Stimulated activated CD4-positive, alpha-beta T cell treated with anti-CD3 and anti-CD28 coated beads, Interleukin-1b, Interleukin-23, amount 100 ng/mL, for 24 hours (primary cell): ENCODE measurements around the gene NOLC1.
"Not testable (repeated sequence)": the region's sequence is repeated elsewhere in the genome, so short reads cannot be mapped to it uniquely, and the experiment has no call there.

Experiments used
- DNase-seq, 4 experiments: peaks; one replicate each; pipeline ENCODE4 v3.0.0-alpha.2; 2020; ENCODE audit warnings: low read depth in 4 of 4, low spot score in 1 of 4

Gene NOLC1

DNA sequence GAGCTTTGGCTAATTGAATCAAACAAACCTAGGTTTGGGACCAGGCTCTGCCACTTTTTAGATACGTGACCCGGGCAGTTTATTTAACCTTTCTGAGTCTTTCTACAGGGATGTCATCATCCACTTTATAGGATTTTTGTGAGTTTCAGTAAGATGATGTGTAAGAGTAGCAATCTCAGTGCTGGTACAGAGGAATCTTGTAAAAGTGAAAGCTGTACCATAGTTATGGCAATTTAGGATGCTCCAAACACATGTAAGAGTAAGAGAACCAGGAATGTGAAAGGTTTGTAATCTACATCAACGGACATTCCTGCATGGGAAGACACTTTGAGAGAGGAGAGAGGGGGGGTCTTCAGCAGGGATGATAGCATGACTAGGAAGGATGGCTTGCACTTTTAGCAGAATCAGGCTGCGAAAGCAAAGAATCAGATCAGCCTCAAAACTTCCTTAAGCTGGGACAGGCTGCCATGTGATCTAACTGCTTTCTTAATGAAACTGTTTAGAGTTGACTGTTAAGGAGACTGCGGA is 968 bp downstream of the NOLC1 start:
- no peak for DNase-seq

DNA sequence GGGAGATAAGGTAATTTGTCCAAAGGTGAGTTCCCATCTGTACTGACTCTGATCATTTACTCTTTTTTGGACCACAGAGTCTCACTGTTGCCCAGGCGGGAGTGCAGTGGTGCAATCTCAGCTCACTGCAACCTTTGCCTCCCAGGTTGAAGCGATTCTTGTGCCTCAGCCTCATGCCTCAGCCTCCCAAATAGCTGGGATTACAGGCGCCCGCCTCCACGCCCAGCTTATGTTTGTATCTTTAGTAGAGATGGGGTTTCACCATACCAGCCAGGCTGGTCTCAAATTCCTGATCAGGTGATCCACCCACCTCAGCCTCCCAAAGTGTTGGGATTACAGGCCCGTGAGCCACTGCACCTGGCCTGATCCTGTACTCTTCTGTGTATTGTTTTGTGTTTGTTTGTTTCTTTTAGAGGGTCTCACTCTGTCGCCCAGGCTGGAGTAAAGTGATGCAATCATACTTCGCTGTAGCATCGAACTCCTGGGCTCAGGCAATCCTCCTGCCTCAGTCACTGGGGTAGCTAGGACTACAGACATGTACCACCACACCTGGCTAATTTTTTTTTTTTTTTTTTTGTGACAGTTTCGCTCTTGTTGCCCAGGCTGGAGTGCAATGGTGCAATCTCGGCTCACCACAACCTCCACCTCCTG is 2.4 kb downstream of the NOLC1 start:
- no peak for DNase-seq

DNA sequence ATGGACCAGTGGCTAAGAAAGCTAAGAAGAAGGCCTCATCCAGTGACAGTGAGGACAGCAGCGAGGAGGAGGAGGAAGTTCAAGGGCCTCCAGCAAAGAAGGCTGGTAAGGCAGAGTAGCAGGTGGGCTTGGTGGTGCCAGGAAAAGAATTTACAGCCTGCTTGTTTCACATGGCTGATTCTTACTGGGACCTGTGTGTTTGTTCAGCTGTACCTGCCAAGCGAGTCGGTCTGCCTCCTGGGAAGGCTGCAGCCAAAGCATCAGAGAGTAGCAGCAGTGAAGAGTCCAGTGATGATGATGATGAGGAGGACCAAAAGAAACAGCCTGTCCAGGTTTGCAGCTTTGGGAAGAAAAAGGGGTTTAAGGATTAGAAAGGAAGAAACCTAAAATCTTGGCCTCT is 5.0 kb downstream of the NOLC1 start:
- DNase-seq = no peak

DNA sequence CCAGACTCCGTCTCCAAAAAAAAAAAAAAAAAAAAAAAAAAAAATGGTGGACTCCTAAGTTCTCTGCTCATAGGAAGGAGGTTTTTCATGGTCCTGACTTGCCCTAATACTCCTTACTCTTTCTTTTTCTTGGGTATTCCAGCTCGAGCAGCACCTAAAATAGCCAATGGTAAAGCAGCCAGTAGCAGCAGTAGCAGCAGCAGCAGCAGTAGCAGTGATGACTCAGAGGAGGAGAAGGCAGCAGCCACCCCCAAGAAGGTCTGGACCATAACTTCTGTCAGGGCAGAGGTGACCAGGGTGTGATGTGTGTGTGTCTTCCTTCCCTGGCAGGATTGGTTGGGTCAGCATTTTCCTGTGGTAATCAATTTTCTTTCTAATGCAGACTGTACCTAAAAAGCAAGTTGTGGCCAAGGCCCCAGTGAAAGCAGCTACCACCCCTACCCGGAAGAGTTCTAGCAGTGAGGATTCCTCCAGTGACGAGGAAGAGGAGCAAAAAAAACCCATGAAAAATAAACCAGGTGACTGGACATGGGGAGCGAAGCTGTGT is 6.9 kb downstream of the NOLC1 start:
- DNase-seq = no peak

DNA sequence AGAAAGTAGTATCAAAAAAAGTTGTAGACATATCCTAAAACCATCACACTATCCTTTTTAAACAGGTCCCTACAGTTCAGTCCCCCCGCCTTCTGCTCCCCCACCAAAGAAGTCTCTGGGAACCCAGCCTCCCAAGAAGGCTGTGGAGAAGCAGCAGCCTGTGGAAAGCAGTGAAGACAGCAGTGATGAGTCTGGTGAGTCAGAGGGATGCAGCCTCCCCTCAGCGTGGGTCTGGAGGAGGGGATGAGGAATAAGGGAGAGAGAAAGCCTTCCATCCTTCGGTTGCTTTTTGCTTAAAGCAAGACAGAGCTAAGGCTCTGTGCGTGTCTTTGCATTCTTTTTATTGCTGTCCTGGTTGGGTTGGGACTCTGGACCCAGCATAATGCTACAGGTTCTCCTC is 7.6 kb downstream of the NOLC1 start:
- no peak for DNase-seq

DNA sequence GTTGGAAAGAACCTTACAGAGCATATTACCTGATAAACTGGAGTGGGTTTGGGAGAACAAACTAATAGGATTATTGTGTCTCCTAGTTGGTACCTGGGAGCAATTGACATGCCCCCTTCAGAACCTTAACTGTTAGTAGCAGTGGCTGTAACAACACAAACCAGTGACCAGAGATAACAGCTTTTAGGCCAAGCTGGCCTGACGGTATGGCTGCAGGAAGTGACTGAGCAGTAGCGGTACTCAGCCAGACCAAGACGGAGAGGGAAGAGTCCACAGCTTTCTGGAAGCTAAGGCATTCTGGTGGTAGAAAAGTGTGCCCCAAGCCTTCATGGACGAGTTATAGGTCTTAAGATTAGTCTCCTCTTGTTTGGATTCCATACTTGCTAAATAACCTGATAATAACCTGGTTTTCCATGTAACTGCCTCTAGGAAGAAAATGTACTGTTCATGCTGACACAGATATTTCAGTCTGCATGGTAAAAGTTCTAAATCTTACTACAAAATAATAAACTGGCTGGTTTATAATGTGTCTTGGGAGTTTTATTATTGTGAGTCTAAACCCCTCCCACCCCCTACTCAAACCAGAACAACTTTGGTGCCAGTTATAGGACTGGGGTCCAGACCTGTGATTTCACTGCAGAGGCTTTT is 11.3 kb downstream of the NOLC1 start:
- no peak for DNase-seq

DNA sequence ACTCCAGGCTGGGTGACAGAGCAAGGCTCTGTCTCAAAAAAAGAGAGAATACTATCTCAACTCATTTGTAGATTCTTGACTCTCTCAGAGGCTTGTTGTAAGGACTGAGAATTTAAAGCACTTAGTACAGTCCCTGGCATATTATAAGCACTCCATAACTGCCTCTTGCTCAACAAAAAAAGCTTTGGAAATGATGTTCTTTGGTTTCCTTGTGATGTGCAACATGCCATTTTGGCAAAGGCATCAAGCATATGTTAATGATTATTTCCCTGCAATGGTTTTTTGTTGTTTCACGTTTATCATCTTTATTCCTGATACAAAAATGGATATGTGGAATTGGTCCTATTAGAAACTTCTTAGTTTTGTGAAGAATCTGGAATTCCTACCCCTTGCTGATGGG is 15.7 kb downstream of the NOLC1 start:
- no peak for DNase-seq

DNA sequence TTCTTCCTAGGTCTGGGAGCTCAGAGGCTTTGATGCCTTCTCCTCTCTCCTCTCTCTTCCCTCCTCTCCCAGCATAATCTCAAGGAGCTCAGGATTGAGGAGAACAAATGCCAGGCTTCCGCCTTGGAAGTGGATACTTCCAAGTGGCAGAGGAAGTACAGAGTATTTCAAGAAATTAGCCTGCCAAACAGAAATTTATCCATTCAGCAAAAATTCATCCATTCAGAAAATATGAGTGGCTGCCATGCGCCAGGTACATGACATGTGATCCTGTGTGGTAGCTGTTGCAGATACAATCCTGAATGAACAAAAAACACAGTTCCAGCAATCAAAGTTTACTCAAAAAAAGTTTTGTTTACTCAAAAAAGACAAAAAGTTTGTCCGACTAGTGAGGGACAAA is 18.4 kb downstream of the NOLC1 start:
- no peak for DNase-seq

DNA sequence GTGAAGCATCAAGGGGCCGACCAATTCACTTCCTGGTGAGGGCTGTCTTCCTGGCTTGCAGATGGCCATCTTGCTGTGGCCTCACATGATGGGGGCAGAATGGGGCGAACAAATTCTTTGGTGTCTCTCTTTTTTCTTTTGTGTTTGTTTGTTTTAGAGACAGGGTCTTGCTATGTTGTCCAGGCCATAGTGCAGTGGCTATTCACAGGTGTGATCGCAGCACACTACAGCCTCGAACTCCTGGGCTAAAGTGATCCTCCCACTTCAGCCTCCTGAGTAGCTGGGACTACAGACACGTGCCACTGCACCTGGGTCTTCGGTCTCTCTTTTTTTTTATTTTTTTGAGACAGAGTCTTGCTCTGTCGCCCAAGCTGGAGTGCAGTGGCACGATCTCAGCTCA is 20.1 kb downstream of the NOLC1 start:
- DNase-seq = no peak

DNA sequence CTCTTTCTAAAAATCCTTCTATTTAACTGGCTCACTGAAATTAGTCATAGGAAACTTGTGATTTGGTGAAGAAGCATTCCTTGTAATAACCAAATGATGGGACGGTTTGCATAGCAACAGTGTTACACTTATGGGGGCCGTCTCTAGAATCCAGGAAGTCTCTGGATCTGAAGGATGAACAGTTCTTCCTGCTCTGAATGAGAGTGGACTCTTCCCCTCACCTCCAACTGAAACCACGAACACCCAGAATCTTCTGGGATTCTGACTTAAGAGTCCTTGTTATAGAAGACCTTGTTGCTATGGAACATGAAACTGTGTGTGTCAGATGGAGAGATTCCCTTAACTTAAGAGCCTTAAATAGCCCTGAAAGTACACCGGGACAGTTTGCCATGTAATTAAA is 23.2 kb downstream of the NOLC1 start:
- DNase-seq = no peak

DNA sequence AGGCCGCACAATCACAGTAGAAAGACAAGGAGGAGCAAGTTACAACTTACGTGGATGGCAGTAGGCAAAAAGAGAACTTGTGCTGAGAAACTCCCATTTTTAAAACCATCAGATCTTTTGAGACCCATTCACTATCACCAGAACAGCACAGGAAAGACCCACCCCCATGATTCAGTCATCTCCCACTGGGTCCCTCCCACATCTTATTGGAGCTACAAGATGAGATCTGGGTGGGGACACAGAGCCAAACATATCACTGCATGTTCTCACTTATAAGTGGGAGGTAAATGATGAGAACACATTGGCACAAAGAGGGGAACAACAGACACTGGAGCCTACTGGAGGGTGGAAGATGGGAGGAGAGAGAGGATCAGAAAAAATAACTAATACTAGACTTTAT is 32.4 kb downstream of the NOLC1 start:
- DNase-seq = no peak

DNA sequence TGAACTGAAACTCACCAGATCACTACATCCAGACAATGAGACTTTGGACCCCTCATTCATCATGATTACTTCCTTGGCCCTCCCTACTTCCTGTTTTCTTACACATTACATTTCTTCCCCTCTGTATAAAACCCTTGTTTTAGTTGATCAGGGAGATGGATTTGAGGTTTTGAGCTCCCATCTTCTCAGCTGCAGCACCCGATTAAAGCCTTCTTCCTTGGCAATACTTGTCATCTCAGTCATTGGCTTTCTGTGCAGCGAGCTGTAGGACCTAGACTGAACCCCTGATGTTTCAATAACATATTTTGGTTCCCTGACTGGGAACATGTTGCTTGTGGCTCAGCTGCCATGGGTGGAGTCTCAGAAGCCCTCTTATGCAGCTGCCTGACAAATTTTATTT is 33.1 kb downstream of the NOLC1 start:
- no peak for DNase-seq

DNA sequence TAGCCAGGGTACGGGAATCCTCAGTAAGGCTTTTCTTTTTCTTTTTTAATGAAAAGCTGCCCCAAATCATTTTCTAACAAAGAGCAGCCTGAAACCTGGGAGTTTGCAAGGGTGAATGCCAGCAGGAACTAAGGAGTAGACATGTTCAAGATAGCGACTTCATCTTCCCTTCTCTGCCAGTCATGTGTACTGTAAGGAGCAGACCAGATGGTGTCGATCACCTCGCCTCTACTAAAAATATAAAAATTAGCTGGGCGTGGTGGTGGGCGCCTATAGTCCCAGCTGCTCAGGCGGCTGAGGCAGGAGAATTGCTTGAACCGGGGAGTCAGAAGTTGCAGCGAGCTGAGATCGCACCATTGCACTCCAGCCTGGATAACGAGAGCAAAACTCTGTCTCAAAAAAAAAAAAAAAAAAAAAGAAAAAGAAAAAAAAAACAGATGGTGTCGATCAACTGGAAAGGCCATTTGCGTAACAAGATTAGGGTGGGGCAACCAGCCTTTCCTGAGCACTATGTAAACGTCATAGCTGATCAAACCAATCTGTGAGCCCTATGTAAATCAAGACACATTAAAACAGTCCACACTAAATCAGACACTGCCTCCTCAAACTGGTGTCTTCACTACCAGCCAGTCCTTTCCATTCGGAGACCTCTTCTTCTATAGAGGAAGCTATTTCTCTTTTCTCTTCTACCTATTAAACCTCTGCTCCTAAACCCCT is 33.8 kb downstream of the NOLC1 start:
- DNase-seq = no peak

DNA sequence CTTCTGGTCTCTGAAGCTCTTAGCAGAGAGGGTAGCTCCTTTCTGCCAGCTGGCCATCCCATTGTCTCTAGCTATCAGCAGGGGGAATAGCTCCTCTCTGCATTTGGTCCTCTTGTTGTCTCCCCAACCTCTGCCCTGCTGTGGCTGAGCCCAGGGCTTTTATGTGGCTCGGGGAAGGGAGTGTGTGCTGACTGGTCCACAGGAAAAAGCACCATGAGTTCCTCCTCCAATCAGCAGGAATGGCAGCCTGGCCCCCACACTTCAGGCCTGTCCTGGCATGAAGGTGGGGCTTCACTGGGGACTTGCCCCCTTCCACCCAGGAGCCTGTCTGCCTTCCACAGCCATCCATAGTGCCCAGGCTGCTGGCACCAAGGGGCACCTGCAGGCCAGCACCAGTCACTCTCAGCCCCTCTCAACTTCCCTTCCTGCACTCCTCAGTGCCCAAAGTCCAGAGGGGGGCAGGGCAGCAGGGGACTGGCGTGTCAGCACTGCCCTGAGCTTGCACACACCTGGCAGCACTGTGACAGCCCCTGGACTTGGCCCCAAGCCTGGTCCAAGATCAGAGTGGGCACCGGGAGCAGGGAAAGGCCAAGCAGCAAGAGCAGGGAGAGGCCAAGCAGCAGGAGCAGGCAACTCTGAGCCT is 36.2 kb downstream of the NOLC1 start:
- DNase-seq = no peak

DNA sequence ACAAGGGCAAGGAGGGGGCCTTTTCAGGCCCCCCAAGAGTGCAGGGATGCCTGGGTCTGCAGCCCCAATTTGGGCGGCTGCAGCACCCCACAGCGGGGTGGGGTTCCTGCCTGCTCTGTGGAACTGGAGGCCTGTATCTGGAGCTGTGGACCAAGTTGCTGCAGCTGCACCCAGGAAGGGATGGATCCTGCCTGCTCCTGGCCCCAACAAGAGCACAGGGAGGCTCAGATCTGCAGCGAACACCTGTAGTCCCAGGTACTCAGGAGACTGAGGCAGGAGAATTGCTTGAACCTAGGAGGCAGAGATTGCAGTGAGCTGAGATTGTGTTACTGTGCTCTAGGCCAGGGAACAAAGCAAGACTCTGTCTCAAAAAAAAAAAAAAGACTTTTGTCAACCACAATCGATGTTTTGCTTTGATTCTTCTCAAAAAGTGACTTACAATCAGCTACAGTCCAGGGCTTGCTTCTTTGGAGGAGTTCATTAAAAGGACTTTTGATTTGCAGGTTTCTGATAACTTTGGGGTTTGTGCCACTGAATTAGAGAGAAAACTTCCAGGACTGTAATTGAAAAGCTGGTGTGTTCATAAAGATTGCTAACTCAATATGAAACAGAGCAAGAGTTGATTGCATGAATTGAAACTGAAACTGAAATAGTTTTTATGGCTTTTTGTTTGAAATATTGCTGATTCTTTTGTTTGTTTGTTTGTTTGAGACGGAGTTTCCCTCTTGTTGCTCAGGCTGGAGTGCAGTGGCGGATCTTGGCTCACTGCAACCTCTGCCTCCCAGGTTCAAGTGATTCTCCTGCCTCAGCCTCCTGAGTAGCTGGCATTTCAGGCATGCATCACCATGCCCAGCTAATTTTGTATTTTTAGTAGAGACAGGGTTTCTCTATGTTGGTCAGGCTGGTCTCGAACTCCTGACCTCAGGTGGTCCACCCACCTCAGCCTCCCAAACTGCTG is 37.0 kb downstream of the NOLC1 start:
- DNase-seq = not testable (repeated sequence)

DNA sequence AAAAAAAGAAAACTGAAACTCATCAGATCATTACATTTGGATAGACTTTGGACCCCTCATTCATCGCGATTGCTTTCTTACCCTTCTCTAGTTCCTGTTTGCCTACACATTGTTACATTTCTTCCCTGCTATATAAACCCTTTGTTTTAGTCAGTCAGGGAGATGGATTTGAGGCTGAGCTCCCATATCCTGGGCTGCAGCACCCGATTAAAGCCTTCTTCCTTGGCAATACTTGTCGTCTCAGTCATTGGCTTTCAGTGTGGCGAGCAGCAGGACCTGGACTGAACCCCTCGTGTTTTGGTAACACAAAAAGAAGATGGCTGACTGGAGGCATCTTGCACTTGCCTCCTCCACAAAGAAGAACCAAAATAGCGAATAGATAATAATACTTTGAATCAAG is 39.8 kb downstream of the NOLC1 start:
- DNase-seq = no peak

DNA sequence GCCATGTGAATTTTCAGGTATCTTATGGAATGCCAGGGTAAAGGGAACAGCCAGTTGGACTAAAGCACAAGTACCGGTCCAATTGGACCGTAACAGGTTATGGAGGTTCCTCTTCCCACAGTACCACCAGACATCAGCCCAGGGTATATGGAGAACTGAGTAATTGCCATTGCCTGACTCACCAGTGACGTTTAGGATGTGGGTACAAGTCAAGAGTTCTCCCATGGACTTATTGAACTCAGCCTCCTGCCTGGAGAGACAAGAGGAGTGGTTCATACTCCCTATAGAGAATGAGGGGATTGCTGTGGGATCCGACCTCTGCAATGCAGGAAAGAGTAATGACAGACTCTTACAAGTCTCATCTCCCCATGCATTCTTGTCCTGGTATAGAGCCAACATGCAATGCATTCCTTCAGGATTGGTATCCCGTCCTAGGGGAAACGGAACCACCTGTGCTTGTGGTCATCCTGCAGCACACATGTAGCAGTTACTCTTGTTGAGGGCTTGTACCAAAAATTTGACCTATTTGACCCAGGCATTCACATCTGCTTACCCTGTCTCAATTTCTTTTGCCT is 43.2 kb downstream of the NOLC1 start:
- DNase-seq = no peak

DNA sequence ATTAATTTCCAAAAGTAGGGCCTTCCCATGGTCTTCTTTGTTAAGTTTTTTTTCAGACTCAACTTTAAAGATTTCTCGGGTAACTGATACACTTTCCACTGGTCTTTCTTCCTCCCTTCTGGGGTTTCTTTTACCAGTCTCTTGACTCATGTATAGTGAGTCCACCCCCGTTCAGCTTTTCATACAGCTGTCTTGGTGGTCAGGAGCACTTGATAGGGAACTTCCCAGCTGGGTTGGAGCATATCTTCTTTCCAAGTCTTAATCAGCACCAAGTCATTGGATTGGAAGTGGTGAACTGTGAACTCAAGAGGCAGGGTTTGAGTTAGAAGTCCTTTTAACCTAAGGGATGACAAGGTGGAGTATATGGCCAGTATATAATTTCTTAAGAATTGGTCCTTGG is 44.7 kb downstream of the NOLC1 start:
- DNase-seq = no peak

DNA sequence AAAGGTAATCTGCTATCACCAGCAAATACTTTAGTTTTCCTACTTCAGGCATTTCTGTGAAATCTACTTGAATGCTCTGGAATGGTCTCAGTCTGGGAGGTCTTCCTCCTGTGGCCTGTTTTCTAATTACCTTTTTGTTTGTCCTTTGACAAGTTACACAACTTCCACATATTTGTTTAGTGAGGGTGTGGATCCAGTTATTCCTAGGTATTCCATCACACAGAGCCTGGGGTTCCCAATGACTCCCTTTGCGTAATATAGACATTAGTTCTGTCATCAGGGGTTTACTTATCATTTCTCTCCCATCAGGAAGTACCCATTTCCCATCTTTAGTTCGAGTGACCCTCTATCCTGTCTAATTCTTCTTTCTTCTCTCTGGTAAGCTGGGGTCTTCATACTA is 45.8 kb downstream of the NOLC1 start:
- DNase-seq = no peak
